ENCODE measurements around the gene APH1B.
A peak's percentile ranks its signal among the peaks of the same experiment; 100 is the strongest.
"Not testable (repeated sequence)": the region's sequence is repeated elsewhere in the genome, so short reads cannot be mapped to it uniquely, and the experiment has no call there.

APH1B gene

DNA sequence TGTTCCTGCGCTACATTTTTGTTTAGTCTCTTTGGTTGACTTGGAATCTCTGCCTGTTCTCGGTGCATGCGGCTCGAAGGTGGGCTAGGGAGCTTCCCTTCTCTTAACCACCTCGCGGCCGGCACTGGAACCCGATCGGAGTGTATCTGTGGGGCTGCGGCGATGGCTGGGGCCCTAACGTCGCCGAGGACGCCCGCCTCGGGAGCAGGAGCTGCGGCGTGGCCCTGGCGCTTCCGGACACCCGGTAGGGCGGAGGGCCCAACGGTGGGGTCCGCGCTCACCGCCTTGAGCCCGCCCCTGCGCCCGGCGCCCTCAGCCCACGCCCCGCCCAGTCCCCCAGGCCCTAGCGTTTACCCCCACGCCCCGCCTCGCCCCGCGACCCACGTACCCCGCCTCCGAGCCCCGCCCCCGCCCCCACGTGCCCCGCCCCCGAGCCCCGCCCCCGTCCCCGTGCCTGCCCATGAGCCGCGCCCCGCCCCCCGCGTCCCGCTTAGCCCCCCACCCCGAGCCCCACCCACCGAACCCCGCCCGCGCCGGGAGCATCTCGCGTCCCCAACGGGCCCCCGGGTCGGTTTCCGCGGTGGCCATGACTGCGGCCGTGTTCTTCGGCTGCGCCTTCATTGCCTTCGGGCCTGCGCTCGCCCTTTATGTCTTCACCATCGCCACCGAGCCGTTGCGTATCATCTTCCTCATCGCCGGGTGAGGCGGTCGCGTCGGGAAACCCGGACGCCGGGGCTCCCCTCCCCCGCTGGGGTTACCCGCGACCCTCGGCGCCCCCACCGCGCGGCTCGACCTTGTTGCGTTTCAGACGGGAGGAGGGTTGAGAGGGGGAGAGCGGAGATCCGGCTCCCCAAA, at the start of gene APH1B:
TSS of gene APH1B (plus strand) at position 568 of the 855 bp plus-strand sequence. CDS start at position 587, 19 bp downstream.
- DNase-seq (ENCODE audit: low spot score) = peak; percentile 74

DNA sequence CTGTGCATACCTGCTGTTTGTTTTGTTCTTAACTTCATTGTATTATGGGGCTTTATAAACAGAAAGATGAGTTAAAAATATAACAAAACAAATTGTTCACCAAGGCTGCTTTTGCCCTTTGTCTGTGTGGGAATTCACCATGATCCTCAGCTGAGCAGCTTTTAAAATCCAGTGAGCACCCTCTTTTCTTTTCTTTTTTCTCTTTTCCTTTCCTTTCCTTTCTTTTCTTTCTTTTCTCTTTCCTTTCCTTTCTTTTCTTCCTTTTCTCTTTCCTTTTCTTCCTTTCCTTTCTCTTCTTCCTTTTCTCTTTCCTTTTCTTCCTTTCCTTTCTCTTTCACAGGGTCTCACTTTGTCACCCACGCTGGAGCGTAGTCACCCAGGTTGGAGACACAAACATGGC, 49.7 kb upstream of the APH1B start:
- no peak for DNase-seq (ENCODE audit: low spot score)

DNA sequence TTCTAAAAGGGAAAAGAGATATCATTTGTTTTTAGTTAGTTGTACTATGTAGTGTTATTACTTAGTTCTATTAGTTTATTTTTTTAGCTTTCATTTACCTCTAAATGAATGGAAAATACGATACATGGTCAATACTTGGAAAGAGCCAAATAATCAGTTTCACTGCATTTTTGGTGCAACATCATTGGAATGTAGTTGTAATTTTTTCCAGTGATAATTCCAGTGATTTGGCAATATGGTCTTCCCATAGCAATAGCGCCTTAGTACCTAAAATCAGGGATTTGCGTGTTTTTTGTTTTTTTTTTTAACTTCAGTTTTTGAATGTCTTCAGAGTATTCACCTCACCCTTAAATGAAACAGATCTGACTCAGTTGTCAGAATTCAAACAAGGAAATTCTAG, 46.2 kb upstream of the APH1B start:
- no peak for DNase-seq (ENCODE audit: low spot score)

DNA sequence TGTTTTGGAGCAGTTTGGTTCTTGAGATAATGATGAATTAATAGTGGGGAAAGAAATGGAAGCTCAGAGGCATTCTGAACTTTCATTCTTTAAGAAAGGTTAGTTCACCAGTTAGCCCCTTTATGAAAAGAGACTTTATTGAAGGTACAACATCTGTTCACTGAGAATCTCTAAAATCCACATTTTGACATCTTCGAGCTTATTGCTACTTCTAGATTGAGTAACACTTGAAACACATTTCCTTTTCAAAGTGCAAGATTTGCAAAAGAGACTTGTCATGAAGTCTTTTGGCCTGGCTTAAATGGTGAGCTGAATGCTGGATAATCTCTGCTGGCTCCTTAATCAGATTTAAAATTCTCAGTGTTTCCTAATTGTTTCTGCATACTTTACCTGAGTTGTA, 45.7 kb upstream of the APH1B start:
- DNase-seq (ENCODE audit: low spot score) = no peak

DNA sequence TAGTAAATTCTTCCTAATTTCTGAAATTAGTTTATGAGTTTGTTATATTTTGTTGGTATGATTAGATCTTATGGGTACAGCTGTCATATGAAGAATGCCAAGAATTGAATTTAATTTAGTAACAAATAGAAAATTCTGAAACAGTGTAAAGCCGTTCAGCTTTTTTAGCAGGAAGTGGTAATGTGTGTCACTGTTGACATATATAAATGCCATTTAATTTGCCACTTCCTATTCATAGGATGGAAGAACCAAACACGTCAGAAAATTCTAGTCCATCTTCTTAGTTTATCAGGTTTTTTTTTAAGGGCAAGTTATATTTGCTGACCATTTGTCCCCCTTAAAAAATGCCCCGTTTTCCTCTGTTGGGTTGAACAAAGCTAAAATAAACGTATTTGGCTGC, 45.0 kb upstream of the APH1B start:
- DNase-seq (ENCODE audit: low spot score) = no peak

DNA sequence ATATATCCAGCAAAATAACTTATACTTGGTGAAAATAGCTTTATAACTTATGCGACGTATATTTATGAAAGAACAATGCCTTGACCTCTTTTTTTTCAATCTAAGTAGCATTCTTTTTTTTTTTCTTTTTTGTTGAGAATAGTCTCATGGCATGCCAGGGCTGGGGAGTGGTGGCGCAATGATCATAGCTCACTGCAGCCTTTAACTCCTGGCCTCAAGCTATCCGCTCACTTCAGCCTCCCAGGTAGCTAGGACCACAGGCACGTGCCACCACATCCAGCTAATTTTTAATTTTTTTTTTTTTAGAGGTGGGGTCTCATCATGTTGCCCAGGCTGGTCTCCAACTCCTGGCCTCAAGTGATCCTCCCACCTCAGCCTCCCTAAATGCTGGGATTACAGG, 44.5 kb upstream of the APH1B start:
- DNase-seq (ENCODE audit: low spot score) = no peak

- peak; percentile 21 for DNase-seq (ENCODE audit: low spot score)
These were observed 43.6 kb upstream of the APH1B start for GRCh38 chr15:63233667-63234423.

DNA sequence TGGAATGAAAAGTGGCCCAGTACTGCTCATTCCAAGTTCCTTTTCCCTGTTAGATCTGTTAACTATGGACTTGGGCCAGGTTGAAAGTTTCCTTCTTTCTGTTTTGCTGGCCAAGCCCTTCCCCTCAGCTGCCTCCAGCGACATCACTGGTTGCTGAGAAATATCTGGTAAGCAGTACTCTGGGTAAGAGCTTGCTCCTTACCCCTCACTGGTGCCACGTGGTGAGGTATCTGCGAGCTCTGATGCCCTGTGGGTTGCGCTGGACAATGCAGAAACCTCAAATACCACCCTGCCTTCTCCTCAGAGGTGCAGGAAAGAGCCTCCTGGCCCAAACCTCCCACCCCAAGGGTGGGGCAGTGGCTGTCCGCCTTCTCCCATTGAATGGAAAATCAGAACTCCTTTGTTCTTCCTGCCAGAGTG, 42.9 kb upstream of the APH1B start:
- DNase-seq (ENCODE audit: low spot score) = no peak

DNA sequence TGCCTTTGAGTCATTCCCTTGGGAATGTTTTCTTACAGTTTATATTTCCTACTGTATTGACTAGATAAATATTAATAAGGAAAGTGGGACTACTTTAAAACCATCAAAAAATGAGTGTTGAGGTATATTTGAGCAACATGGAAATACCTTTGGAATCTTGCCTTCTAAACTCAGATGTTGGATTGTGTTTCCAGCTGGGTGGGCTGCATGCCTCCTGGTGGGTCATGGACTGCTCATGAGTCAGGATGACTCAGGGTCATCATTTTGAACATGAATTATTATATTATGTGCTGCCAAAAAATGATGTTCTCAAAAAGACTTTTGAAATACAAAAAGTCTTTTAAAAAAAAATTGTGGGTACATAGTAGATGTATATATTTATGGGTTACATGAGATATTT, 41.1 kb upstream of the APH1B start:
- peak; percentile 24 for DNase-seq (ENCODE audit: low spot score)

GRCh38 chr15:63237086-63237485, 40.3 kb upstream of the APH1B start:
- DNase-seq (ENCODE audit: low spot score) = not testable (repeated sequence)

DNA sequence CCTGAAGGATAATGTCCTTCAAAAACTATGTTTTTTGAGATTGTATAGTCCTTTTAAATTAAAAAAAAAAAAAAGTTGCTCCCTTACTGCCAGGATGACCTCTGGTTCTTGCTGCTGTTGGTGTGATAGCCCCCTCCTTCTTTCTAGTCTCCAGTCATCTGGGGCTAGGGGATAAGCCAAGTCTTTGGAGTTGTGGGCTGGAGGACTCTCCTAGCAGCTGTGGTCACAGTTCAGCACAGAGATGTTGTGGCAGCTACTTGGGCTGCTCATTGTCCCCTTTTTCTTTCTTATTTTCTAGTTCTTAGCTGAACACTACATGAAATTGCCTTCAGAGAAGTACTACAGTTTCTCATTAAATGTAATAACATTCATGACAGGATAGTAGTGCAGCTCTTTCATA, 39.2 kb upstream of the APH1B start:
- DNase-seq (ENCODE audit: low spot score) = no peak

DNA sequence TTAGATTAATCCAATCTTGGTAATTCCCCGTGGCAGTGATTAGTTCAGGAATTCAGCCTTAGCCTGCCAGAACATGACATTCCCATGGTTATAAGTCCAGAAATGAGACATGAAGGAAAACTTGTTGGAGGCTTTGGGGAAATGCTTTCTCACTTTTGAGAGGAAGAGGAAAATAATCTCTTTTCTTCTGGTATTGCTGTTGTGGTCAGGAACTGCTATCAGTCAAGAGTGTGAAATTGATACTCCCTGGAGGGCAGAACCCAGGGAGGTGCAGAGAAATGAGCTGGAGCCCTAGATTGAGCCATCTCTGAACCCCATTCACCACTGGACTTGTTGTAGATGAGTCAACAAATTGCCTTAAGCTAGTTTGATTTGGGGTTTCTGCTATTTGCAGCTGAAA, 38.6 kb upstream of the APH1B start:
- no peak for DNase-seq (ENCODE audit: low spot score)

- DNase-seq (ENCODE audit: low spot score) = no peak
These were observed 37.3 kb upstream of the APH1B start for GRCh38 chr15:63240109-63240508.

GRCh38 chr15:63241316-63241715, 36.1 kb upstream of the APH1B start:
- no peak for DNase-seq (ENCODE audit: low spot score)

- no peak for DNase-seq (ENCODE audit: low spot score)
These were observed 34.3 kb upstream of the APH1B start for GRCh38 chr15:63243101-63243500.

GRCh38 chr15:63243776-63244175, 33.6 kb upstream of the APH1B start:
- DNase-seq (ENCODE audit: low spot score) = no peak

- DNase-seq (ENCODE audit: low spot score) = no peak
These were observed 33.0 kb upstream of the APH1B start for GRCh38 chr15:63244399-63244798.

DNA sequence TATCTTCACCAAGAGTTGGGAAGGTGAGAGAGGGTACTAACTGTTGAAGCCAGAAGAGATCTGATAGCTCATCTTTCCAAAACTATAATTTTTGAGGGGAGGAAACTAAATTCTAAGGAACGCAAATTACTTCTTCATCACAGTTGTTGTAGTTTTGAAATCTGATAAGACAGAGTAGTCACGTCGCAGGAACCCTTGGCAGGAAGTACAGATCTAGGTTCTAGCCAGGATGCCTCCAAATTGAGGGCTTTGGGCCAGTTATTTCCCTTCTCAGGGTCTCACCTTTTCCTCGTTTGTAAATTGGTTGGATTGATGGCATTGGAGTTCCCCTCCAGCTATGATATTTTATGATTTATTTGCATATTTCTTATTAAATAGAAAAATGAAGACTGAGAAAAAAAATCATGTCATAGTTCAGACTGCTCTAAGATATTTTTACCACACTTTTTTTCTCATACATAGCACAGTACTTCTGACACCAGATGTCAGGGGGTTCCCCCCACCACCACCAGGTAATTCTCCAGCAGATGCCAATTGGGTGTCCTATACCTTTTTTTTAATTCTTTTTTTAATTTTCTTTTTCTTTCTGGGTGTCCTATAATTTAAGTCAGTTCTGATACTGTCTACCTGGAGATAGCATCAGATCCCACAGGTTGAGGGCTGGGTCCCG, 32.3 kb upstream of the APH1B start:
- DNase-seq (ENCODE audit: low spot score) = no peak

DNA sequence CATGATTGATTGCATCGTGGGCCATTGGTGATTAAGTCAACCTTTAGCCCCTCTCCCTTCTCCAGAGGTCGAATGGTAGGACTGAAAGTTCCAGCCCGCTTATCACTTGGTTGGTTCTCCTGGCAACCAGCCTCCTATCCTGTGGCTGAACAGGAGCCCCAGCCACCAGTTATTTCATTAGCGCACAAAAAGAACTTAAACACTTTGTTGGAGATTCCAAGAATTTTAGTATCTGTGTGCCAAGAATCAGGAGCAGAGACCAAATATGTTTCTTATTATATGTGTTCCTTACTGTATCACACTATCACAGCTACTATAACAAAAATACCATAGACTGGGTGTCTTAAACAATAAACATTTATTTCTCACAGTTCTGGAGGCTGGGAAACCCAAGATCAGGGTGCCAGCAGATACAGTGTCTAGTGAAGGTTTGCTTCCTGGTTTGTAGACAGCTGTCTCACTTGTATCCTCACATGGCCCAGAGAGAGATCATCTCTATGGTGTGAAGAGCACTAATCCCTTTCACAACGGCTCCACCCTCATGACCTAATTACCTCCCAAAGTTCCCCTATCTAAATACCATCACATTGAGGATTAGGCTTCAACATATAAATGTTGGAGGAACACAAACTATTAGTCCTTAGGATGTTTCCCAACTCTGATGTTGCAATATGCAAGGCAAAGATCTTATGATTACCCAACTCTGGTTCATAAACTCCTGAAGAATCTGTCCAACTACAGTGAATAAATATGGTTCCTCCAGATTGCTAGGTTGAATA, 30.5 kb upstream of the APH1B start:
- DNase-seq (ENCODE audit: low spot score) = no peak

DNA sequence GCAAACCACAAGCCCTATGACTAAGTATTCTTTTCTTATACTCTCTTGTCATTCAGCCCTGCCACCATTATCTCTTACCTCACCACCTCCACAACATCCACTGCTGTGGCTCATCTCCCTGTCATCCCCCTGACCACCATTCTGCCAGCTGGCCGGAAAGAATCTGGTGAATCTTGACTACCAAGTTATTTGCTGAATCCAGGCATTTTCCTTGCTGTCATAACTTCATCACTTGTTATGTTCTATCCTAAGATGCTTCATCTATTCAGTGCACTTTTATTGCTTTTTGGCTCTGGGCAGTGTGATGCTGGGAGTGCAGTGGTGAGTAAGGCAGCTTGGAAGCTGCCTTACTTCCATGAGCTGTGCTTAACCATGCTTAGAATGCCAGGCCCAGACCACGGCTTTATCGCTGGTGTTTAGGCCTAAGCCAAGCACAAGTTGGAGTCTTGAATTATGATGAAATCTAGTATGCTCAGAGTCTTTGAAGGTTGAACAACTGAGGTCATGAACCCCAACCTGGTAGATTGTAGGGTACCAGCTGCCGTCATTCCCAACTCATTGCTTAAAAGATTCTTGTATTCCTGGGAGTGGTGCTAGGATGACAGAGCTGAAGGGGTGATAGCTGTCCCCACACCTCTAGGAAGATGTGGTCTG, 27.0 kb upstream of the APH1B start:
- DNase-seq (ENCODE audit: low spot score) = peak; percentile 80

DNA sequence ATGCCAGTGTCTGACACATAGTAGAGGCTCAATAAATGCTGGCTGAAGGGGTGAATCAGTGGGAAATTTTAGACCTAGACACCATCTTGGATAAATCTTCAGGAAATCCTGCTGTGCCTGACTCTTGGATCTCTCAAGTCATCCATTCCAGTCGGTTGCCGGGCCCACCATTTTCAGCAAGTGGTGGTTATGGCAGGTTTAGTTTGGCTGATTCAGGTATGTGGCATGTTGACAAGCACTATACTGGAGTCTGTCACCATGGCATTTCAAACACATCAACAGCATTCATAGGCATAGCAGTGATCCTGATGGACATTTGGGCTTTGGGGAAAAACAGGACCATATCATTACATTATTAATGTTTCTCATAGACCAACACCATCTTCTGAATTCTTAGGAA, 25.7 kb upstream of the APH1B start:
- DNase-seq (ENCODE audit: low spot score) = no peak

DNA sequence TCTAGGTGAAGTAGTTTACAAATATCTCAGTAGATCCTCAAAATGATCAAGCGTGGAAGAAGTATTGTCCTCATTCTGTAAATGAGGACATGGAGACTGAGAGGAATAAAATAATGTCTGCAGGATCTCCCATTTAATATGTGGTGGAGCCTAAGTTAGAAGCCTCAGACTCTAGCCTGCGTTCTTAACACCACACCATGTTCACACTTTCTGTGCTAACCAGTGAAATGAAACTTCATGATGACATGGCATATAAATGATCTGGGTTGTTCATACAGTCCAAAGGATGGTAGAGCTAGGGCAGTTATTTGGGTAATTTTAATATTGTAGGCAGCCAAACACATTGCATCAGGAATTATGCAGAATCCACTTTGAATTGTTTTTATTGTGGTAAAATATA, 25.1 kb upstream of the APH1B start:
- no peak for DNase-seq (ENCODE audit: low spot score)
